Brain microvascular endothelial cell (primary cell): Measurements from ENCODE around the gene ADGB.

Experiments used
- DNase-seq: peaks from one replicate; pipeline ENCODE4 v3.0.0-alpha.2; 2020
- H3K27ac ChIP-seq: fragments of 250-450 bp; sonication (Bioruptor Pico); 2 replicates; pipeline ENCODE4 v1.5.1; 2020; ENCODE audit warnings: mild to moderate bottlenecking, moderate library complexity
- H3K27me3 ChIP-seq: fragments of 250-450 bp; sonication (Bioruptor Pico); replicated peaks from 2 replicates; pipeline ENCODE4 v1.5.1; 2020; ENCODE audit warnings: mild to moderate bottlenecking
- H3K36me3 ChIP-seq: fragments of 250-450 bp; sonication (Bioruptor Pico); replicated peaks from 2 replicates; pipeline ENCODE4 v1.5.1; 2020; ENCODE audit warnings: mild to moderate bottlenecking
- H3K4me3 ChIP-seq: 2 replicates; pipeline ENCODE4 v1.5.1; 2011; ENCODE audit warnings: low read depth, mild to moderate bottlenecking, control low read depth, low read length, moderate library complexity
- CTCF ChIP-seq: IDR thresholded peaks from 2 replicates; pipeline ENCODE4 v1.5.1; 2011; ENCODE audit warnings: low read depth, mild to moderate bottlenecking, moderate library complexity, low read length, control low read depth, inconsistent platforms; ENCODE audit errors: missing control alignments
- in situ Hi-C: cut with HindIII; loops from 2 replicates; pipeline ENCODE4 v1.10.0; 2017; ENCODE audit warnings: low sequenced_read_pairs, low pct_ligation_motif_present

Gene ADGB

GRCh38 chr6:146636481-146636880 lies 37.7 kb downstream of the ADGB start:
- Histone ChIP-seq H3K36me3 (no peaks in the 10 kb centered on the region), H3K27me3 (no peaks in the 10 kb centered on the region), H3K27ac (no peak overlapping the region), H3K4me3 (no peak overlapping the region)
- no peak for TF ChIP-seq CTCF
- DNase-seq = no peak
- in situ Hi-C loops = no loop called here

GRCh38 chr6:146642921-146643320 lies 44.1 kb downstream of the ADGB start:
- TF ChIP-seq CTCF = no peak
- no peaks in the 10 kb centered on the region for H3K27me3 ChIP-seq
- H3K4me3 ChIP-seq = no peak overlapping the region
- DNase-seq = no peak
- in situ Hi-C loops = no loop called here
- H3K27ac ChIP-seq = no peak overlapping the region
- no peaks in the 10 kb centered on the region for H3K36me3 ChIP-seq

GRCh38 chr6:146650799-146651481 lies 52.2 kb downstream of the ADGB start:
- Histone ChIP-seq H3K4me3 (no peak overlapping the region), H3K27me3 (no peaks in the 10 kb centered on the region), H3K27ac (no peak overlapping the region), H3K36me3 (no peaks in the 10 kb centered on the region)
- DNase-seq = no peak
- TF ChIP-seq CTCF = no peak
- in situ Hi-C loops = no loop called here

GRCh38 chr6:146651482-146651863 lies 52.7 kb downstream of the ADGB start:
- H3K36me3 ChIP-seq = no peaks in the 10 kb centered on the region
- in situ Hi-C loops = no loop called here
- no peak overlapping the region for H3K27ac ChIP-seq
- H3K4me3 ChIP-seq = no peak overlapping the region
- no peak for TF ChIP-seq CTCF
- DNase-seq = no peak
- H3K27me3 ChIP-seq = no peaks in the 10 kb centered on the region

- in situ Hi-C loops = no loop called here
- no peak for TF ChIP-seq CTCF
- no peak overlapping the region for H3K4me3 ChIP-seq
- no peaks in the 10 kb centered on the region for H3K36me3 ChIP-seq
- no peak overlapping the region for H3K27ac ChIP-seq
- H3K27me3 ChIP-seq = no peaks in the 10 kb centered on the region
- no peak for DNase-seq
Observed at GRCh38 chr6:146657432-146657831, 58.7 kb downstream of the ADGB start.

- H3K27ac ChIP-seq = no peak overlapping the region
- in situ Hi-C loops = no loop called here
- H3K27me3 ChIP-seq = no peaks in the 10 kb centered on the region
- DNase-seq = no peak
- H3K4me3 ChIP-seq = no peak overlapping the region
- TF ChIP-seq CTCF = no peak
- H3K36me3 ChIP-seq = no peaks in the 10 kb centered on the region
Observed at GRCh38 chr6:146664871-146665360, 66.1 kb downstream of the ADGB start.
